PC-3 (cell line): Measurements from ENCODE around the gene ELANE. TPM values are rescaled to one million over a fixed set of nuclear protein-coding genes. Genes with fewer than 3 reads are reported as not detected.

Source experiments
- microRNA-seq: library from miRNA; unstranded; fragments of <30 nt; microRNA quantifications from one replicate; pipeline ENCODE4 v1.1.0, GENCODE V29; 2020; ENCODE audit not compliant: unreplicated experiment
- total RNA-seq: library from RNA; depleted of rRNA; stranded (reverse); fragments of >200 nt; gene quantifications from 2 replicates; pipeline ENCODE4 v1.2.3, GENCODE V29; 2014; rRNA removed

ELANE gene
- total RNA-seq, 1 experiment from 2014 or later = not detected

Small RNA genes within 50 kb of the gene (microRNA-seq; reads per million reads assigned to microRNA genes)
- 21.3 reads per million, percentile 45 among the genes with 10 or more reads in this experiment for gene MIR3187
- 4.5 reads per million, percentile 19 among the genes with 10 or more reads in this experiment for gene MIR4745

Other genes starting within 250 kb of the ELANE start
- 60.5 and 80.6 TPM in 2 replicates for gene POLRMT, start 218.8 kb upstream of the ELANE start, total RNA-seq
- gene FGF22, start 212.4 kb upstream of the ELANE start, total RNA-seq = 0.81 and 1.3 TPM in 2 replicates
- gene RNF126, start 189.1 kb upstream of the ELANE start, total RNA-seq = 86.4 and 89.2 TPM in 2 replicates
- gene FSTL3, start 175.9 kb upstream of the ELANE start, total RNA-seq = 49.9 and 53.3 TPM in 2 replicates
- not detected in 2 replicates for gene PRSS57, start 156.9 kb upstream of the ELANE start, total RNA-seq
- gene PALM, start 143.4 kb upstream of the ELANE start, total RNA-seq = 10.8 and 13.0 TPM in 2 replicates
- 115 and 130 TPM in 2 replicates for gene MISP, start 101.2 kb upstream of the ELANE start, total RNA-seq
- 395 and 412 TPM in 2 replicates for gene PTBP1, start 54.9 kb upstream of the ELANE start, total RNA-seq
- gene PLPPR3, start 30.3 kb upstream of the ELANE start, total RNA-seq = not detected in 2 replicates
- gene AZU1, start 24.5 kb upstream of the ELANE start, total RNA-seq = not detected in 2 replicates
- gene PRTN3, start 11.3 kb upstream of the ELANE start, total RNA-seq = 0.29 and 0.40 TPM in 2 replicates
- gene CFD, start 7.4 kb downstream of the ELANE start, total RNA-seq = 22.4 and 38.0 TPM in 2 replicates
- gene MED16, start 40.9 kb downstream of the ELANE start, total RNA-seq = 25.9 and 41.6 TPM in 2 replicates
- gene RNU6-9, start 41.2 kb downstream of the ELANE start, total RNA-seq = not detected in 2 replicates
- gene R3HDM4, start 60.9 kb downstream of the ELANE start, total RNA-seq = 34.0 and 44.9 TPM in 2 replicates
- 1.2 and 3.9 TPM in 2 replicates for gene KISS1R, start 65.0 kb downstream of the ELANE start, total RNA-seq
- 5.6 and 13.9 TPM in 2 replicates for gene ARID3A, start 73.7 kb downstream of the ELANE start, total RNA-seq
- gene WDR18, start 132.0 kb downstream of the ELANE start, total RNA-seq = 56.7 and 99.6 TPM in 2 replicates
- gene GRIN3B, start 148.1 kb downstream of the ELANE start, total RNA-seq = 0.63 and 0.69 TPM in 2 replicates
- 136 and 162 TPM in 2 replicates for gene TMEM259, start 168.8 kb downstream of the ELANE start, total RNA-seq
- not detected in 2 replicates for gene RNU6-2, start 169.2 kb downstream of the ELANE start, total RNA-seq
- gene CNN2, start 174.3 kb downstream of the ELANE start, total RNA-seq = 97.9 and 107 TPM in 2 replicates
- gene ABCA7, start 187.8 kb downstream of the ELANE start, total RNA-seq = 27.3 and 31.3 TPM in 2 replicates
- gene ARHGAP45, start 214.9 kb downstream of the ELANE start, total RNA-seq = 45.3 and 68.4 TPM in 2 replicates
- gene POLR2E, start 243.1 kb downstream of the ELANE start, total RNA-seq = 335 and 375 TPM in 2 replicates